ENCODE results near the gene HOXA3. TPM values are rescaled to one million over a fixed set of nuclear protein-coding genes. Genes with fewer than 3 reads are reported as not detected.

HOXA3 gene
- total RNA-seq, 1 experiment from 2014 or later = not detected

- Histone ChIP-seq H3K79me1 (ENCODE audit: insufficient read depth, low read depth, low read length, poor library complexity, severe bottlenecking) (no peaks in the 10 kb centered on the region), H2AFZ (ENCODE audit: low read length) (no peak overlapping the region), H3K56ac (ENCODE audit: insufficient read length, low read depth, low read length) (no peak overlapping the region), H3K23ac (ENCODE audit: insufficient read length, low read depth, low read length) (no peak overlapping the region), H2BK20ac (ENCODE audit: low read depth, low read length, poor library complexity, severe bottlenecking) (no peak overlapping the region), H3K23me2 (ENCODE audit: insufficient read length, low read depth, low read length, poor library complexity, severe bottlenecking) (peaks cover 3% of the 10 kb centered on the region), H3K4me2 (ENCODE audit: insufficient read depth, insufficient read length, low read length) (no peak overlapping the region), H2AK5ac (ENCODE audit: insufficient read length, low read length) (no peak overlapping the region), H3K9me3 (ENCODE audit: control insufficient read depth, low read depth, low read length) (no peaks in the 10 kb centered on the region), H3K4me1 (ENCODE audit: insufficient read depth, low read length) (no peaks in the 10 kb centered on the region), H3K18ac (ENCODE audit: insufficient read length, low read depth, low read length) (no peak overlapping the region), H4K8ac (replicated peaks; ENCODE audit: insufficient read length, low read depth, low read length) (no peak overlapping the region), H2BK5ac (ENCODE audit: insufficient read length, low read length) (no peak overlapping the region), H4K5ac (ENCODE audit: insufficient read length, low read depth, low read length) (no peak overlapping the region), H3K9ac (ENCODE audit: extremely low read depth, insufficient read length, low read length) (no peak overlapping the region), H3T11ph (ENCODE audit: low read length) (no peak overlapping the region), H3K79me2 (ENCODE audit: insufficient read depth, low read length) (no peaks in the 10 kb centered on the region), H3K4ac (ENCODE audit: low read depth, low read length) (no peak overlapping the region), H4K20me1 (ENCODE audit: control insufficient read depth, insufficient read depth, insufficient read length) (no peaks in the 10 kb centered on the region), H2BK120ac (ENCODE audit: low read depth, low read length, poor library complexity, severe bottlenecking) (no peak overlapping the region), H2BK15ac (ENCODE audit: low read depth, low read length) (no peak overlapping the region), H2BK12ac (ENCODE audit: insufficient read length, low read depth, low read length) (no peak overlapping the region), H3K27ac (ENCODE audit: insufficient read length, low read depth, low read length) (no peak overlapping the region), H3K14ac (ENCODE audit: insufficient read depth, low read length) (no peak overlapping the region), H4K91ac (ENCODE audit: insufficient read length, low read depth, low read length) (no peak overlapping the region), H3K27me3 (ENCODE audit: insufficient read depth, low read length) (peaks cover 96% of the 10 kb centered on the region)
- Mint-ChIP-seq H3K9me3 (peaks cover 0 to 5% of the 10 kb centered on the region in 2 experiments; a peak in 3 of 5 replicates), H3K27ac (no peak overlapping the region), H3K27me3 (ENCODE audit: low read depth) (peaks cover 98% of the 10 kb centered on the region), H3K36me3 (ENCODE audit: insufficient read depth in 1 of 3, low read depth in 3 of 3) (peaks cover 0 to 5% (median 0%) of the 10 kb centered on the region in 3 experiments; a peak in 1 of 7 replicates), H3K4me3 (no peak overlapping the region), H3K4me1 (peaks cover 8 to 19% of the 10 kb centered on the region in 2 experiments; a peak in 3 of 4 replicates)
- no peak for TF ChIP-seq CTCF (conservative IDR thresholded peaks at IDR 0.05)
- DNase-seq = no peak
- WGBS (ENCODE audit: extremely low coverage, insufficient read length, low lambda C conversion rate) = no CpG with 5 or more reads among the region's 6 CpGs
Observed at GRCh38 chr7:27114881-27115220, 37.5 kb downstream of the HOXA3 start.

Measured in H9 (cell line).